H1 (cell line): Measurements from ENCODE around the gene TAS2R7.

Experiments used
- CBX8 ChIP-seq: fragments of 300-800, 300-1000 bp; sonication (generic); IDR thresholded peaks from 2 replicates; pipeline ENCODE4 v1.7.1; 2016; ENCODE audit warnings: low read depth, low read length, borderline replicate concordance
- CHD2 ChIP-seq: IDR thresholded peaks from 2 replicates; pipeline ENCODE4 v1.6.1; 2012; ENCODE audit warnings: low read length, improper control_type of control experiment
- EP300 ChIP-seq, 2 experiments: IDR thresholded peaks; 1 replicate in 1 of 2; 2 replicates in 1 of 2; pipeline ENCODE4 v1.6.1; 2011 to 2012; ENCODE audit warnings: low read depth in 2 of 2, low read length in 2 of 2, mild to moderate bottlenecking in 2 of 2, borderline replicate concordance in 1 of 2, inconsistent platforms in 1 of 2, moderate library complexity in 1 of 2
- EZH2 ChIP-seq: fragments of 200-600 bp; sonication (generic); IDR thresholded peaks from 2 replicates; pipeline ENCODE4 v1.7.1; 2012; ENCODE audit warnings: low read depth, mild to moderate bottlenecking, moderate library complexity, low read length, inconsistent platforms; ENCODE audit not compliant: severe bottlenecking
- MAX ChIP-seq: IDR thresholded peaks from 2 replicates; pipeline ENCODE4 v1.6.1; 2012; ENCODE audit warnings: inconsistent platforms
- RFX5 ChIP-seq: IDR thresholded peaks from 2 replicates; pipeline ENCODE4 v1.6.1; 2011; ENCODE audit warnings: low read depth, low read length, improper control_type of control experiment, borderline replicate concordance
- TCF12 ChIP-seq: IDR thresholded peaks from 2 replicates; pipeline ENCODE4 v1.6.1; 2011; ENCODE audit warnings: low read depth, mild to moderate bottlenecking, low read length
- YY1 ChIP-seq: IDR thresholded peaks from 2 replicates; pipeline ENCODE4 v1.6.1; 2011; ENCODE audit warnings: low read depth, mild to moderate bottlenecking, low read length
- TF ChIP-seq, protein P1 (sequence below), 3 experiments: IDR thresholded peaks; 1 replicate in 2 of 3; 2 replicates in 1 of 3; pipeline versions ENCODE4 v1.5.1 to v1.6.1; 2011; ENCODE audit warnings: low read length in 3 of 3, mild to moderate bottlenecking in 3 of 3, inconsistent platforms in 2 of 3, low read depth in 1 of 3, moderate library complexity in 1 of 3; ENCODE audit not compliant: insufficient read depth in 1 of 3; ENCODE audit errors: control extremely low read depth in 1 of 3
- TF ChIP-seq, protein P2 (sequence below): IDR thresholded peaks from 2 replicates; pipeline ENCODE4 v1.6.1; 2012; ENCODE audit warnings: low read length, inconsistent platforms

DNA sequence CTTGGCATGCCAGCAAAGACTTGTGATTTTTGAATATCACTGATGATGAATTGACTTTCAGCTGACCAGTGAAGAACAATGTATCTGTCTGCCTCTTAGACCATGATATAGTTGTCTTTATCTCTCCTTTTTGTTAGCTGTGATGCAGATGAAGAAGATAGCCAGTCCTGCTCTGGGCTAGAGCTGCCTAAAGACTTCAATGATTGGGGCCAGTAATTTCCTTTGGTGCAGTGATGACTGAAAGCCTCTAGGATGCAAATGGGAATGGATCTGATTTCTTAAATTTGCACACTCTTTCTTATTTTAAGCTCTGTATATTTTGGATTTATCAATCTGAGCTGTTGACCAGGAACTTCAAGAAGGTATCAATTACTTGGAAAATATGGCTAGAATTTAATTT is 7.6 kb upstream of the TAS2R7 start, which contains the start of gene TAS2R9:
- no peak for TF ChIP-seq CBX8
- TF ChIP-seq YY1: no peak
- TF ChIP-seq, protein P1, sequence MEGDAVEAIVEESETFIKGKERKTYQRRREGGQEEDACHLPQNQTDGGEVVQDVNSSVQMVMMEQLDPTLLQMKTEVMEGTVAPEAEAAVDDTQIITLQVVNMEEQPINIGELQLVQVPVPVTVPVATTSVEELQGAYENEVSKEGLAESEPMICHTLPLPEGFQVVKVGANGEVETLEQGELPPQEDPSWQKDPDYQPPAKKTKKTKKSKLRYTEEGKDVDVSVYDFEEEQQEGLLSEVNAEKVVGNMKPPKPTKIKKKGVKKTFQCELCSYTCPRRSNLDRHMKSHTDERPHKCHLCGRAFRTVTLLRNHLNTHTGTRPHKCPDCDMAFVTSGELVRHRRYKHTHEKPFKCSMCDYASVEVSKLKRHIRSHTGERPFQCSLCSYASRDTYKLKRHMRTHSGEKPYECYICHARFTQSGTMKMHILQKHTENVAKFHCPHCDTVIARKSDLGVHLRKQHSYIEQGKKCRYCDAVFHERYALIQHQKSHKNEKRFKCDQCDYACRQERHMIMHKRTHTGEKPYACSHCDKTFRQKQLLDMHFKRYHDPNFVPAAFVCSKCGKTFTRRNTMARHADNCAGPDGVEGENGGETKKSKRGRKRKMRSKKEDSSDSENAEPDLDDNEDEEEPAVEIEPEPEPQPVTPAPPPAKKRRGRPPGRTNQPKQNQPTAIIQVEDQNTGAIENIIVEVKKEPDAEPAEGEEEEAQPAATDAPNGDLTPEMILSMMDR (IDR thresholded peaks at IDR 0.05; ENCODE audit: control extremely low read depth in 1 of 3, insufficient read depth in 1 of 3, low read depth in 1 of 3, low read length in 3 of 3): no peak
- no peak for TF ChIP-seq EZH2
- TF ChIP-seq, protein P2, sequence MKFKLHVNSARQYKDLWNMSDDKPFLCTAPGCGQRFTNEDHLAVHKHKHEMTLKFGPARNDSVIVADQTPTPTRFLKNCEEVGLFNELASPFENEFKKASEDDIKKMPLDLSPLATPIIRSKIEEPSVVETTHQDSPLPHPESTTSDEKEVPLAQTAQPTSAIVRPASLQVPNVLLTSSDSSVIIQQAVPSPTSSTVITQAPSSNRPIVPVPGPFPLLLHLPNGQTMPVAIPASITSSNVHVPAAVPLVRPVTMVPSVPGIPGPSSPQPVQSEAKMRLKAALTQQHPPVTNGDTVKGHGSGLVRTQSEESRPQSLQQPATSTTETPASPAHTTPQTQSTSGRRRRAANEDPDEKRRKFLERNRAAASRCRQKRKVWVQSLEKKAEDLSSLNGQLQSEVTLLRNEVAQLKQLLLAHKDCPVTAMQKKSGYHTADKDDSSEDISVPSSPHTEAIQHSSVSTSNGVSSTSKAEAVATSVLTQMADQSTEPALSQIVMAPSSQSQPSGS: no peak
- TF ChIP-seq EP300 (IDR thresholded peaks at IDR 0.05; ENCODE audit: borderline replicate concordance in 1 of 2, low read depth in 2 of 2, low read length in 2 of 2): no peak
- TF ChIP-seq RFX5: no peak
- no peak for TF ChIP-seq MAX
- no peak for TF ChIP-seq CHD2
- TF ChIP-seq TCF12: no peak
